NCI-H1048 (cell line): ENCODE results near the gene PALLD.

Source experiments
- DNase-seq: peaks from one replicate; lab custom pipeline; 2025; lab: John Stamatoyannopoulos, UW

Gene PALLD

DNA sequence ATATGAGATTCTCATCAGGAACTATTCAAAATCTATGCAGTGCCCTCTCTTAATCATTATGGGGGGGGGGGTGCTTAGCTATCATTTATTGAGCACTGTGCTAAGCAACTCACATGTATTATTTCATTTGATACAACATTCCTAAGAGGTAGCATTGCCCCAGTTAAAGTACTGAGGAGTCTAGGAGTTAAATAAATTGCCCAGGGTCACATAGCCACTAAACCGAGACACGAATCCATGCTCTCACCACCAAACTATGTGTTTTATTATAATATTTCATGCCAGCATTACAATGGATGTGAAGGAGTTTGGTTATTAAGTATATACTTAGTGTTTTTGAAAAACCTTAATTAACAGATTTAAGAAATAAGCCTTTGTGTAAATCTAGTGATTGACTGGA, 381.8 kb downstream of the PALLD start:
- no peak for DNase-seq

DNA sequence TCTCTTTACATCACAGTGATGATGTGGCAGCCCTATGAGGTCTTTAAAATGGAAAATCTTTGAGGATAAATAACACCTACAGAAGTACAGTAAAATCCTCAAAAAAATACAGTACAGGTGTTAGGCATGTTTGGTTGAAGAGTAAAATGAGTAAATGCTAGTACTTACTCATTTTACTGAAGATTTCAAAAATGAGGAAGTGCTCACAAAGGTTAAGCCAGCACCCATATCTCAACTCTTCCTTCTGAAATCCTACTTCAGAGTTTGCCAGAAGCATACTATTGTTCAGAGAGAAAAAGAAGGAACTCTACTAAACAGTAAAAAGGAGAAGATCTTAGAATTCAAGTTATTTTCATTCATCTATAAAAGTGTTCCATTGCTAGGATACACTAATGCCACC, 382.3 kb downstream of the PALLD start:
- DNase-seq: no peak

DNA sequence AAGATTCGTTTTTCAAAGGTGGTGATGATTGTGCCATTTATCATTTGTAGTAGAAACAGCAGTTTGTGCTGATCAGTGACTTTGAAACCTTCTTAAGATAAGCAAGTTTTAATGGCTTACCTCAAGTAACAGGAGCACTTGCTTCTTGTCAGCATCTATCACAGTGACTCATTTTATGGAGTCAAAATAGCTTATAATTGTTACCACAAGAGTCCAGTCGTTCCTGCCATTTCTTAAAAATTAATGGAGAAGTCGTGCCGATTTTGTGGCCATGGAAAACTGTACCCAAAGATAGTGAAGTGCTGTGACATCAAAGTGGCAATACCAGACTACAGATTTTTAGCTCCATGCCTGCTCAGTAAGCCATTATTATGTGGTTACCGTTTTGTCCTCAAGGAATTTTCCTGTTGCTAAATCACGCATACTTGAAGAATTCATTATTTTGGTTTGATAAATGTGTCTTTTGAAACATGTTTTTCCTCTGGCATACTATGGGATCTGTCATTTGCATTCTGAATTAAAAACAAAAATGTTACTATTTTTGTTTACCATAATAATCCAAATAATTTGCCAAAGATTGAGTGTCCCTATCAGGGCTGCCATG, 383.3 kb downstream of the PALLD start:
- DNase-seq: no peak

DNA sequence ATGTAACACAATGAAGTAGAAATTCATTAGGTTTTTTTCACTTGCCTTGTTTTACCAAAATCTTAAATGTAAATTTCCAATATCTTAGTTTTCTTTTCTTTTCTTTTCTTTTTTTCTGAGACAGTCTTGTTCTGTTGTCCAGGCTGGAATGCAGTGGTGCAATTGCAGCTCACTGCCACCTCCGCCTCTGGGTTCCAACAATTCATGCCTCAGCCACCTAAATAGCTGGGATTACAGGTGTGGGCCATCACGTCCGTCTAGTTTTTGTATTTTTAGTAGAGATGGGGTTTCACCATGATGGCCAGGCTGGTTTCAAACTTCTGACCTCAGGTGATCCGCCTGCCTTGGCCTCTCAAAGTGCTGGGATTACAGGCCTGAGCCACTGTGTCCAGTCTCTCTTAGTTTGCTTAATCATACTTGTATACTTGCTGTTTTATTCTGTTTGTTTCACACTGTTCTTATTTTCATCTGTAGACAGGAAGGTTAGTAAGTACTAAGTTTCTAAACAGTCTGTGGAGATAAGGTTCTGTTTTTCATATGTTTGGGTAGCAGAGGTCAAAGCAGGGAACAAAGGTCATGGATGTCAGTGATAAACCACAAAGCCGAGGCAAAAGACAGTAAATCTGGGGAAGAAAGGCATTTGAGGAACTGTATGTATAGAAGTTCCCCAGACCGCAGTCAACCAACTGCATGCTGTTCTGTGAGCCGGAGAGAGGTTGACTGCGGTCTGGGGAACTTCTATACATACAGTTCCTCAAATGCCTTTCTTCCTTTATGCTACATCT, 384.2 kb downstream of the PALLD start:
- DNase-seq: no peak

DNA sequence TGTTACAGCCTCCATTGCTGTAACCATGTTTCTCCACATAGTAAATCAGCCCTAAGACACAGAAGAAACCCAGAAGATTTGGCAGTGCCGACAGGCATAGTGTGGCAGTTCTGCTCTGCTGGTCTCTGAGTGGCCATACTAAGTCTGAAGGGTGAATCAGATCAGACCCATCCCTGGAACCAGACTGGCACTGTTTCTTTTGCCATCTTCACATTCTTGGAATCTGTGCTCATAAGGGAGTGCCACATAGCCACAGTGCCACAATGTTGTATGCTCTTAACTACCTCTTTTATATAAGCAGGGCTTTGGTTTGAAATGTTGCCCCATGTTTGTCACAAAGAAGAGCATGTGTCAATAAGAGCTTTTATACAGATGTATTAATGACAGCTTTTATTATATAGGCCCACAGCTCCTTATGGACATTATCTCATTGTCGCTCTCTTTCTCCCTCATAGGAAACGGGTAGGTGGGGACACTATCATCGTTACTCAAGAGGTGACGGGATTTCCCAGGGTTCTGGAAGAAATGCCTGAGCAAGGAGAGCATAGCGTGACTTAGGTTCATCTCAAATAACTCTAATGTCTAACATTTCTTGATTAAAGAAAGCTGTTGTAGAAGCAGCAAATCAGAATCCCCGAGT, 385.0 kb downstream of the PALLD start:
- DNase-seq: no peak

DNA sequence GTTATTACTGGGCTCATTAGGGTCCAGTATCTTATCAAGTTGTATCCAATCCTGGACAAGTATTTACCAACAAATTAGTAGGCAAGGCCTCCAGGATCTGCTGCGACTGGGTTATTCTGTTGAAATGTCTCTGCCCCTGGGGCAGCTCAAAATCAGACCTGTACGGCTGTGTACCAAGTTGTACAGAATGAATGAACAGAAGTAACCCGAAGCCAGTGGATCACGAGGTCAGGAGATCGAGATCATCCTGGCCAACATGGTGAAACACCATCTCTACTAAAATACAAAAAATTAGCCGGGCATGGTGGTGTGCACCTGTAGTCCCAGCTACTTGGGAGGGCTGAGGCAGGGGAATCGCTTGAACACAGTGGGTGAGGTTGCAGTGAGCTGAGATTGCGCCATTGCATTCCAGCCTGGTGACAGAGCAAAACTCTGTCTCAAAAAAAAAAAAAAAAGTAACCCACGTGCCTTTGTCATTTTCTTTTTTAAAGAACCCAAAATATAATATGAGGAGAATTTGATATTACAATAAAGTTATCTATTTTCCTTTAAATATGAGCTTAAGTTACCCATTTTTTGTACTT, 385.9 kb downstream of the PALLD start:
- DNase-seq: no peak

DNA sequence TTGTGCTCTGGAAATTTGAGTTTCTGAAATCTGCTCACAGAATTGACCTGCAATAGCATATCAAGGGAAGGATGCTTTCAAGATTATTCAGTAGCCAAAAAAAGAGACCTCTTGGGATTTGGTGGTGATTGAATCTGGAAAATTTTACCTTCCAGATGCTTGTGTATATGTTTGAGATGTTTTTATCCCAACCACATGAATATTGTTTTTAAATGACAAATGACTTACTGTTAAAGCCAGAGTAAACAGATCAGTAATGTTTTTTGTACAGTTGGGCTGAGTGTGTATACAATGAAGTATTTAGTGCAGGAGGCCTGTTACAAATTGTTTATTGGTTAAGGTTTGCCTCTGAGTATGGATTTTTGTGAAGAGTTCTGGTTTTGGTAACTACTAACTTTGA, 386.7 kb downstream of the PALLD start:
- DNase-seq: no peak

DNA sequence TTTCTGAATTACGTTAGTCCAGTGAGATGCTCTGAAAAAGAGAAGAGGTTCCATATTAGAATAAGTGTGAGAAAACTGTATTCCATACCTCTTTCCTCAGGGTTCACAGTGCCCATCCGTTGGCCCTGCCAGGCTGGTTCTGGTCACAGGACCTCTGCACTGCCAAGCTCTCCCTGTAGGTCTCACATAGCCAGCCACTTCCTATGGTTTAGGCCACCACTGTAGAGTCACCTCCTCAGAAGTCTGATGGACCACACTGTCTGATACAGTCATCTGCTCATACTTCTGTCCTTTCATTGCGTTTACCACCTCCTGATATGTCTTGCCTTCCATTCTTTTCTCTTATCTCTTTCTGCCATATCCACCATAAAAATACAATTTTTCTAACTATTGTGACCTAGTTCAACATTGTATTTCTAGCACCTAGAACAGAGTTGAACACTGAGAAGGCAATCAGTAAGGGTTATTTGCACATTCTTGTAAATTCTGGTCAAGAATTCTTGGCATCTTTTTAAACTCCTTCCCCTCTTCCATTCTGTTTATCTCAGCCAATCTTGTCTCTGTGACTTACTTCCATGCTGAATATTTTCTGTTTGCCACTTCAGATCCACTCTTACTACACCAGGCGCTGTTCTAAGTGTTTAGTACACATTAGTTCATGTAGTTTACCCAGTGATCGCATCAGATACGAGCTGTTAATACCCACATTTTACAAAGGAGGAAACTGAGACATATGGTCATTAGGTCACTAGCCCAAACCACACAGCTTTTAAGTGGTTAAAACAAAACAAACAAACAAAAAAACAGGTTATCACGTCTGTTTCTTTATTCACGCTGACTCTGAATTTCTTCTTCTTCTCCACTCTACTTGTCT, 387.6 kb downstream of the PALLD start:
- no peak for DNase-seq

DNA sequence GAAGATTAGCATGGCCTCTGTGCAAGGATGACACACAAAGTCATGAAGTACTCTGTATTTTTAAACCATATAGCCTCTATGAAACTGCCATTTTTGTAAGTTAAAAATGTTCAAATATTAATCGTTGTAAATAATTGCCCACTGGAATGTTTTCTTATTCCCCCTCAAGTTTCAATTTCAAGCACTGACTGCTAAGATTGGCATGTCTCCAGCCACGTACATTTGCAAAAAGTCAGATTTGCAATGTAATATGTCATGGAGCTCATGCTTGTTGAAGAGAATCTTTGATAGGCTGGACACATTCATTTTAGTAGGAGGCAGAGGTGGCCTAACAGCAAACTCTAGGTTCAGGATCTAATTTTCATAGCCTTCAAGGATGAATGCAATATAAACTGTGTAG, 388.5 kb downstream of the PALLD start:
- no peak for DNase-seq

DNA sequence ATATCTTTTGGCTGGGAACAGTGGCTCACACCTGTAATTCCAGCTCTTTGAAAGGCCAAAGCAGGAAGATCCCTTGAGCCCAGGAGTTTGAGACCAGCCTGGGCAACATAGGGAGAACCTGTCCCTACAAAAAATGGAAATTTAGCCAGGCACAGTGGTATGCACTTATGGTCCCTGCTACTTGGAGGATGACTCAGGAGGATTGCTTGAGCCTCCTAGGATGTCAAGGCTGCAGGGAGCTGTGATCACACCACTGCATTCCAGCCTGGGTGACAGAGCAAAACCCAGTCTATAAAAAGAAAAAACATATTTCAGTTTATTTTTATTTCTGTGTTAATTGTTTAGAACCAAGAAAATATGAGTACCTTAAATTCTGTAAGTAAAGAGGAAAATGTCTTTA, 389.5 kb downstream of the PALLD start:
- DNase-seq: no peak

DNA sequence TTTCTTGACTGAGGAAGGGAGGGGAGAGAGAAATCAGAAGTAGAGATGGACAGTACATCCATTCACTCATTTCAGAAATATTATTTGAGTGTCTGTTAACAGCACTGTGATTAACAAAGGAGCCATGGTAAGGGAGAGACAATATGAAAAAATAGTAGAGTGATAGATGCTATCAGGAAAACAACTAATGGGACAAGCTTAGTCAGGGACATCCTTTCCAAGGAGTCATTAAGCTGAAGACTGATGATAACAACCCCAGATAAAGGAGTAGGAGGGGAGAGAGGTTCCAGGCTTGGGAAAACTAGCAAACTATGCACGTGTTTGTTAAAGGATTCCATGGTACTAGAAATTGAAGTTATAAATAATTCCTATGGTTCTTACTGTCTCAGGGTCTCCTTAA, 391.0 kb downstream of the PALLD start:
- no peak for DNase-seq

DNA sequence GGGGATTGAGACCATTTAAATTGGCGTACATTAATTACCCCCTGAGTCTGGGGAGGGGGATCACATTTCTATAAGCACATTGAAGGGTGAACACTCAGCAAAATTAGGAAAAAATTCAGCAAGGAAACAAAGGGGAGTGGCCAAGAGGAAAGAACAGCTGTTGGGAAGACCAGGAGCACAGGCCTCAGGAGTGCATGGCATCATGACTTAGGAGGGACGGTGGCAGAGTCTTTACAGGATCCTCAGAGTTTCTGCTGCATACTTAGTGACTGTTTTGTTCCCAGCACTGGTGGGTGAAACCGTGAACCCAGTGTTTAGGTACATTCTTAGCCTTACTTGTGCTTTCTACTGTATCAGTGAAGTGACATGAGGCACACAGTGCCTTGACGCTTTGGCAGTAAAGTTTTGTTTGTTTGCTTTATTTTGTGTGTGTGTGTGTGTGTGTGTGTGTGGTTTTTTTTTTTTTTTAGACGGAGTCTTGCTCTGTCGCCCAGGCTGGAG, 391.9 kb downstream of the PALLD start:
- DNase-seq: no peak

DNA sequence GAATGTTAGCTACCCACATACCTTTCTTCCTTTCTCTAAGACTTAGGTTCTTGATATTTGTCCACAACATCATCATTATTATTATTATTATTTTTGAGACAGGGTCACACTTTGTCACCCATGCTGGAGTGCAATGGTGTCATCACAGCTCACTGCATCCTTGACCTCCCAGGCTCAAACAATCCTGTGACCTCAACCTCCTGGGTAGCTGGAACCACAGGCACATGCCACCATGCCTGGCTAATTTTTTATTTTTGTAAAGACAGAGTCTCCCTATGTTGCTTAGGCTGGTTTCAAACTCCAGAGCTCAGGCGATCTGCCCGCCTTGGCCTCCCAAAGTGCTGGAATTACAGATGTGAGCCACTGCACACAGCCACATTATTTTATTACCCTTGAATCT, 394.2 kb downstream of the PALLD start:
- no peak for DNase-seq

DNA sequence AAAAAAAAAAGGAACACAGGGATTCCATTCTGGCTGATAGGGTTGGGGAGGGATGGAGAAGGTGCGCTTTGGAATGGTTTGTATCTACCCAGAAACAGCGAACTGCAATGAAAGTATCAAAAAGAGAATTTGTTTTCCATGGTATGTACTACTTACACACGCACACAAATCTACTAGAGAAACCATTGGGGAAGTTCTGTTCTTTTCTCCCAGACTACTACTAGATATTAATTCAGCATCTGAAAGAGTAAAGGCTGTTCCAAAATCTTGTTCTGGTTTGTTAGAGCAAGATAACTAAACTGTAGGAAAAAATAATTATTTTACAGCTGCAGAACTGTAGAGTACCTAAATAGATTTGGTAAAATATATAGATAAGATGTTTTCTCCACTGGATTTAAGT, 394.8 kb downstream of the PALLD start:
- no peak for DNase-seq

DNA sequence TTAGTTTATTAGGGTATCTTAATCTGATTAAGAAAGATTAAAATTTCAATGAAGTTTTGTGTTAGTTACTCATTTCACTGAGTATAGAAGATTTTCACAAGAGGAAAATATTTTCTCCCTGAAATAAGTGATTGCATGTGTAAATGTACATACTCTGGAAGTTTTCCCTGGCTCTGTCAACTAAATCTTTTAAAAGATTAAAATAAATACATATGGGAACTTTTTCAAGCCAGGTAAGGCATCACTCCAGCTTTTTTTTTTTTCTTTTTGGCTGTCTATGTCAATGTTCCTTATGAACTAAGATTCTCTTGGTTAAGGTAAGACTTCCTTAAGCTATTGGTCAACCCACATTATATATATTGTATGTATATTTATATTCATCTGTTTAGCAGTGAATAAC, 395.6 kb downstream of the PALLD start:
- no peak for DNase-seq

DNA sequence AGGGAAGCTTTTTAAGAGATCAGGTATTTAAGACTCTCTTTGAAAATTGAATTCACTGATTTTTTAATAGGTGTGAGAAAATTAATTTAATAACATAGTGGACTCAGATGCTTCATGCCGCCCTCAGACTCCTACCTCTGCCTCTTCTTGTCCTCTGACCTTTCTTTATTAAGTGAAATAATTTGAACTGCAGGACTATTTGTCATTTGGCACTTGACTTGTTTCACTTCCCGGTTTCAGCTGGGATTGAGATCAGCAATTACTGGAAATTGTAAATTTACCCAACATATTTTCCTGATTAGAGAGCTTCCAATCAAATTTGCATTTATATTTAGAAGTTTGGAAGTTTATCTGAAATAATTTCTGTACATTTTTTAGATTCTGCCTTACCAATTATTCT, 396.4 kb downstream of the PALLD start:
- no peak for DNase-seq

DNA sequence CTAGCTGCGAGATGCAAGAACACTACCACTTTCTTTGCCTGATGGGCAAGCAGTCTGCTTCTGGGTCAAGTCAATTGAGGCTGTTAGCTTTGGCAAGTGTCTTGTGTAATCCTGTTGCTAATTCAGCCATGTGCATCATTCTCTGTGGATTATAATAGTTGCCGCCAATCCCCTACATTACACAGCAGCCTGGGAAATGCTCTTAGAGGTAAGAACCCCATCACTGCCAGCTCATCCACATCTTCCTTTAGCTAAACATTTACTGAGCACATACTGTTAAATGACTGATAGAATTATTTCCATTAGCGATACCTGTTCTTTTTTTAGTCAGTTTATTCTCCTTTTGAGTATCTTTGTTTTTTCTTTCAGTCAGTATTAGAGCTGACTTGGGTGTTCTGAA, 397.0 kb downstream of the PALLD start:
- DNase-seq: no peak

DNA sequence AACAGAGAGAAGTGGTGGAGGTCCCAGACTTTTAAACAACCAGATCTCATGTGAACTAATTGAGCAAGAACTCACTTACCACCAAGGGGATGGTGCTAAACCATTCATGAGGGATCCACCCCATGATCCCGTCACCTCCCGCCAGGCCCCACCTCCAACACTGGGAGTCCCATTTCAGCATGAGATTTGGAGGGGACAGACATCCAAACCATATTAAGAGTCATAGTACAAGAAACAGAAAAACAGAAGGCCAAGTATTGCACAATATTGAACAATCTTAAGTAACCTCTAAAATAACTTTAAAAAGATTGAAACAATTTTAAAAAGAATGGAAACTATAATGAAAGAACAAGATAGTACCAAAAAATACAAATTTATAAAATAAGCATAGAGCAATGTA, 403.2 kb downstream of the PALLD start:
- no peak for DNase-seq

DNA sequence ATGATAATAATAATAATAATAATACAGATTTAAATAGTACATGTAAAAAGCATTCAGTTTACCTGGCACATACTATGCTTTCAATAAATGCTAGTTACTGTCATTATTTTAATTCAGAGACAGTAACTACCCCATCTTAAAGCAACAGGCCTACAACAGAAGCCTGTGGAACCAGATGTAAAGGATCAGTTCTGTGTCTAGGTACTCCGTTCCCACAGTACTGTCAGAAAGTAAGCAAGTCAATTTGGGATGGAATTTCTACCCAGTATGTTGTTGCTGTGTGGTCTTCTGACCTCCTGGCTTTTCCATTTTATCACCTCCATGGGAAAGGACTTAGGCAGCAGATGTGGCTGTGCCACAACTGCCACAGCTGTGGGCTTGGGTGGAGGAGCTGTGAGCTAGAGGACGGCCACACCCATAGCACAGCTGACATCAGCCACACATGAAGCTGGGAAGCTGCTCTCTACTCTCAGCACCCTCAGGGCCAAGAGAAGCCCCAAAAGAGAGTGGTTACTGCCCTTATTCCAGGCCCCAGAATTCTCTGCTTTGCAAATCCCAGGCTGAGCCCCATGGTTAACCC, 410.4 kb downstream of the PALLD start:
- DNase-seq: no peak

DNA sequence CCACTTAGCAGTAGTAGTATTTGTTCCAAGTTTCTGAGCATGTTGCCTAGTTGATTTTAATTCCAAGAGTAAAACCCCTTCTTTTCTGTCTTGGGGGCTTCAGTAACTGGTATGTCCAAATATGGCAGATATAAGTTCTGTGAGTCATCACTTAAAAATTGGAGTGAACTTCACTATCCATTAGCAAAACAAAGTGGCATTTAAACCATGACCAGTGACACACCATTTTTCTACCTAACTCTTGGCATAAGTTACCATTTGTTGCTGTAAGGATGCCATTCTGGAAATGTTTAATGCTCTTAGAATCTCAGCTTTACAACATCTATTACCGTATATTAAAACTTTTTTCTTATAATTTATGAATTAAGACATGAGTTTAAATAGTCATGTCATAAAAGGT, 411.2 kb downstream of the PALLD start:
- DNase-seq: no peak

DNA sequence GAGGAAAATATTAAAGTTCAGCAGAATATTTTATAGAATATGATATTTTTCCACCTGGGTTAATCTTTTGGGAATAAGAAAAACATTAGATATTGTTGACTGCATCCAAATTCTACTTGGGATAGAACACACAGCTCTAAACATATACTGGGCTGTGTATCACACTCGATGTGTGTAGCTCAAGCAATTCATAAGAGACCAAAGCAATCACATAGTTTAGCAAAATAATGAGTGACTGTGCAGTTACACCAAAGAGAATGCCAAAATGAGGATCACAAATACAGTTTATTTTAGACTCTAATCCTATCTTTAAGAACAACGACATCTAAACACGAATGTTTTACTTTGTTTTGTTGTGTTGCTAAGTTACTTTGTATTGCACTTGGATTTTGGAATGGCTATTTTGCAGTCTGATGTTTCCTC, 412.0 kb downstream of the PALLD start:
- no peak for DNase-seq

DNA sequence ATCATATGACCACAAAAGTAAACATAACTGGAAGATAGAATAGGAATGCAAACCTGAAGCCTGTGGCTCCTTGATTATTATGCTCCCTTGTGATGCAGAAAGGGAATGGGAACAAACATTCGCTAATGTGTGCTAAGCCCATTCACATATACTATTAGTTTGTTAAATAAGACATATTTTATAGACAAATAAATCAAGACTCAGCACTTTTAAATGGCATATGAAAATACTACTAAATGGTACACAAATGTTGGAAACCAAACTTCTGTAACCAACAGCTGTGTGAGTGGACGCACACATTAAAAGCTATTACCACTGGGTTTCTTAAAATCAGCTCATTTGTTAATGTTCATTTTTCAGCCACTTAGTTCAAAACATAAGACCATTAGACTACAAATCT, 417.2 kb downstream of the PALLD start:
- no peak for DNase-seq
